ENCODE results near the gene SELE.

The SELE gene

GRCh38 chr1:169750041-169750440, 16.2 kb upstream of the SELE start:
- DNase-seq (ENCODE audit: low read depth in 1 of 2, low spot score in 1 of 2): no peak
- Histone ChIP-seq H3K4me3 (replicated peaks; ENCODE audit: insufficient read depth, low read length) (no peak overlapping the region), H3K27me3 (ENCODE audit: insufficient read depth, poor library complexity, severe bottlenecking) (no peaks in the 10 kb centered on the region), H3K27ac (replicated peaks) (no peak overlapping the region)
- TF ChIP-seq GABPA (IDR thresholded peaks at IDR 0.05; ENCODE audit: low read depth): no peak

- DNase-seq (ENCODE audit: low read depth in 1 of 2, low spot score in 1 of 2): no peak
- Histone ChIP-seq H3K4me3 (replicated peaks; ENCODE audit: insufficient read depth, low read length) (no peak overlapping the region), H3K27me3 (ENCODE audit: insufficient read depth, poor library complexity, severe bottlenecking) (no peaks in the 10 kb centered on the region), H3K27ac (replicated peaks) (no peak overlapping the region)
- TF ChIP-seq GABPA (IDR thresholded peaks at IDR 0.05; ENCODE audit: low read depth) (no peak), SPI1 (IDR thresholded peaks at IDR 0.05; ENCODE audit: borderline replicate concordance, low read depth) (no peak), POLR2AphosphoS5 (IDR thresholded peaks at IDR 0.05; ENCODE audit: low read depth) (no peak), REST (IDR thresholded peaks at IDR 0.05; ENCODE audit: insufficient replicate concordance, low read depth) (no peak), CTCF (IDR thresholded peaks at IDR 0.05; ENCODE audit: insufficient read depth, low read length) (no peak)
These were observed 12.7 kb upstream of the SELE start for GRCh38 chr1:169746550-169746949.

GRCh38 chr1:169745015-169745861, 11.4 kb upstream of the SELE start:
- DNase-seq (ENCODE audit: low read depth in 1 of 2, low spot score in 1 of 2): no peak
- Histone ChIP-seq H3K4me3 (replicated peaks; ENCODE audit: insufficient read depth, low read length) (no peak overlapping the region), H3K27ac (replicated peaks) (no peak overlapping the region), H3K27me3 (ENCODE audit: insufficient read depth, poor library complexity, severe bottlenecking) (no peaks in the 10 kb centered on the region)
- TF ChIP-seq SPI1 (IDR thresholded peaks at IDR 0.05; ENCODE audit: borderline replicate concordance, low read depth): no peak
- TF ChIP-seq POLR2AphosphoS5 (IDR thresholded peaks at IDR 0.05; ENCODE audit: low read depth): no peak
- TF ChIP-seq CTCF (IDR thresholded peaks at IDR 0.05; ENCODE audit: insufficient read depth, low read length): no peak
- TF ChIP-seq REST (IDR thresholded peaks at IDR 0.05; ENCODE audit: insufficient replicate concordance, low read depth): no peak

- no peak for DNase-seq (ENCODE audit: low read depth in 1 of 2, low spot score in 1 of 2)
- TF ChIP-seq REST (IDR thresholded peaks at IDR 0.05; ENCODE audit: insufficient replicate concordance, low read depth): no peak
- no peak for TF ChIP-seq CTCF (IDR thresholded peaks at IDR 0.05; ENCODE audit: insufficient read depth, low read length)
- TF ChIP-seq GABPA (IDR thresholded peaks at IDR 0.05; ENCODE audit: low read depth): no peak
- TF ChIP-seq POLR2AphosphoS5 (IDR thresholded peaks at IDR 0.05; ENCODE audit: low read depth): no peak
- TF ChIP-seq SPI1 (IDR thresholded peaks at IDR 0.05; ENCODE audit: borderline replicate concordance, low read depth): no peak
- H3K4me3 ChIP-seq (replicated peaks; ENCODE audit: insufficient read depth, low read length): no peak overlapping the region
- H3K27me3 ChIP-seq (ENCODE audit: insufficient read depth, poor library complexity, severe bottlenecking): no peaks in the 10 kb centered on the region
- no peak overlapping the region for H3K27ac ChIP-seq (replicated peaks)
These were observed 8.0 kb upstream of the SELE start for GRCh38 chr1:169741666-169742394.
